ENCODE data around the gene RTEL1. TPM values are rescaled to one million over a fixed set of nuclear protein-coding genes. Genes with fewer than 3 reads are reported as not detected.

The RTEL1 gene
- total and polyA plus RNA-seq, 10 donors: 7.3 to 49.8 (median 40.2) TPM

GRCh38 chr20:63707558-63708300 is 49.6 kb downstream of the RTEL1 start, which contains the start of the genes ARFRP1 and ZGPAT:
Gene ARFRP1 (minus strand): TSS chr20:63707976. CDS start chr20:63707091, 885 bp downstream.
Gene ZGPAT (plus strand): TSS chr20:63708039. CDS start chr20:63708581, 542 bp downstream.
- TF ChIP-seq POLR2A (IDR thresholded peaks at IDR 0.05): peak in 1 of 3 donors; percentile 29
- peak in 3 of 11 experiments; percentile 11 to 40 (median 32) for TF ChIP-seq CTCF (IDR thresholded peaks at IDR 0.05 in 8 of 11, conservative IDR thresholded peaks at IDR 0.05 in 3 of 11)
- peak; percentile 90 to 95 (median 92) for TF ChIP-seq POLR2AphosphoS5 (IDR thresholded peaks at IDR 0.05)
- Histone ChIP-seq H3K27me3 (replicated peaks in 1 of 7) (no peaks in the 10 kb centered on the region), H3K9me3 (peaks cover 0 to 6% (median 0%) of the 10 kb centered on the region in 8 donors), H3K27ac (peak within 1 kb of the TSS; percentile 83 to 95 (median 90)), H3K4me3 (peak within 1 kb of the TSS; percentile 75 to 98 (median 90)), H3K36me3 (peaks cover 0 to 80% (median 56%) of the 10 kb centered on the region in 6 donors), H3K4me1 (peaks cover 27 to 90% (median 71%) of the 10 kb centered on the region in 6 donors)
- 0 to 1% (median 0%) methylated on average over 57 to 98 of the region's 98 CpGs; no CpG with 5 or more reads in 1 of the 5 donors for WGBS, 5 donors
- intact Hi-C loops (cut with DNase I; ENCODE audit: low total_unique reads): loop anchor here (10.0 kb wide), 1 partner anchor 157 kb away; the partner anchor contains the start of genes ABHD16B and TPD52L2
- DNase-seq: peak; percentile 98

GRCh38 chr20:63708301-63709148 is 50.4 kb downstream of the RTEL1 start:
- peaks cover 0 to 6% (median 0%) of the 10 kb centered on the region in 8 donors for H3K9me3 ChIP-seq
- intact Hi-C loops (cut with DNase I; ENCODE audit: low total_unique reads): loop anchor here (10.0 kb wide), 1 partner anchor 156 kb away; the partner anchor contains the start of genes ABHD16B and TPD52L2
- peaks cover 0 to 80% (median 63%) of the 10 kb centered on the region in 6 donors for H3K36me3 ChIP-seq
- TF ChIP-seq POLR2A (IDR thresholded peaks at IDR 0.05) (no peak), POLR2AphosphoS5 (IDR thresholded peaks at IDR 0.05) (peak in 1 of 3 donors; percentile 34), CTCF (IDR thresholded peaks at IDR 0.05 in 8 of 11, conservative IDR thresholded peaks at IDR 0.05 in 3 of 11) (no peak)
- peak overlapping the region; percentile 83 to 95 (median 90) for H3K27ac ChIP-seq
- no peaks in the 10 kb centered on the region for H3K27me3 ChIP-seq (replicated peaks in 1 of 7)
- peak overlapping the region; percentile 75 to 98 (median 90) for H3K4me3 ChIP-seq
- DNase-seq: peak; percentile 86
- peaks cover 27 to 93% (median 70%) of the 10 kb centered on the region in 6 donors for H3K4me1 ChIP-seq
- 25 to 55% (median 35%) methylated on average over 32 to 67 of the region's 67 CpGs for WGBS, 5 donors

GRCh38 chr20:63709149-63709527 is 51.0 kb downstream of the RTEL1 start:
- DNase-seq: no peak
- Histone ChIP-seq H3K36me3 (peaks cover 0 to 80% (median 64%) of the 10 kb centered on the region in 6 donors), H3K9me3 (peaks cover 0 to 6% (median 1%) of the 10 kb centered on the region in 8 donors), H3K4me1 (peaks cover 27 to 91% (median 69%) of the 10 kb centered on the region in 6 donors), H3K27me3 (replicated peaks in 1 of 7) (no peaks in the 10 kb centered on the region), H3K4me3 (peak overlapping the region in 7 of 8 donors; percentile 75 to 98 (median 90)), H3K27ac (peak overlapping the region in 2 of 8 donors; percentile 91 to 95)
- WGBS, 5 donors: 86 to 92% (median 91%) methylated on average over 17 of the region's 17 CpGs
- intact Hi-C loops (cut with DNase I; ENCODE audit: low total_unique reads): loop anchor here (10.0 kb wide), 1 partner anchor 156 kb away; the partner anchor contains the start of genes ABHD16B and TPD52L2
- TF ChIP-seq POLR2AphosphoS5 (IDR thresholded peaks at IDR 0.05) (no peak), CTCF (IDR thresholded peaks at IDR 0.05 in 8 of 11, conservative IDR thresholded peaks at IDR 0.05 in 3 of 11) (no peak), POLR2A (IDR thresholded peaks at IDR 0.05) (no peak)
